GM21723 (cell line): ENCODE results near the gene KIF25.

ENCODE experiments used
- ATAC-seq: cut with Tn5 transposase; IDR thresholded peaks from one replicate; pipeline ENCODE4 v1.9.1; 2021; ENCODE audit warnings: mild to moderate bottlenecking, moderate library complexity; ENCODE audit not compliant: unreplicated experiment

The KIF25 gene

DNA sequence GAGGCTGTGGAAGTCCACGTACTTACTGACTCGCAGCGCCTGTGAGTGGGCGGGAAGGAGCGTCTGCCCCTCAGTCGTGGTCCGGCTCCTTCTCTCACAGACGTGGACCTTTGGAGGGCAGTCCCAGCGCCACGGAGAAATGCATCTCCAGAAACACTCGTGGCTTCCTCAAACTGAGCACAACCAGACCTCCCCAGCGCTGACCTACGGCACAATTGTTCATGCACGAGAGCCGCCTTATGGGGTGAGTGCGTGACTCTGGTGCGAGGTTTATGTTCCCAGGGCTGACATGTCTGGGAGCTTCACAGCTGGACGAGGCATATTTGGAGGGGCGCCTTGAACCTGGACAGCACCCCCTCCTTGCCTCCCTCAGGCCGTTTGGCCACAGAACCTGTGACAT lies 51.8 kb downstream of the KIF25 start:
- ATAC-seq = no peak

DNA sequence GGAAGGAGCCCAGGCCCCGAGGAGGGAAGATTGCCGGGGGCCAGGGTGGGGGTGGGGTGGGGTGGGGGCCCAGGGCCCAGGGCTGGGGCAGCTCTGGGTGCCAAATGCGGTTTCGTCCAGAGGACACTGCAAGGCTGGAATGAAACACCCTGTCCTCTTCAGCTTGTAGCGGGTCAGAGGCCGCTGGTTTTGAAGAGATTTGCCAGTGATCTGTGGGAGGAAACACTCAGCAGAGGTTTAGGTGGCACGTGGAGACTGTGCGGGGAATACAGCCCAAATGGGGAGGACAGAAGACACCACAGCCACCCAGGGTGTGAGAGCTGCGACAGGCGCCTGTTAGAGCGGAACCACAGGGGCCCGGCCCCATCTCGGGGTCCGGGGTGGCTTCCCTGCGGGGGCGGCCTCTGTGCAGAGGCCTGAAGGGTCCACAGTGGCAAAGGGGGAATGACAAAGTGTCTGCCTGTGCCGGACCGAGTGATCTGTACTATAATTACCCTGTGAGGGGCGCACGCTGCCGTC lies 52.3 kb downstream of the KIF25 start:
- ATAC-seq = no peak

DNA sequence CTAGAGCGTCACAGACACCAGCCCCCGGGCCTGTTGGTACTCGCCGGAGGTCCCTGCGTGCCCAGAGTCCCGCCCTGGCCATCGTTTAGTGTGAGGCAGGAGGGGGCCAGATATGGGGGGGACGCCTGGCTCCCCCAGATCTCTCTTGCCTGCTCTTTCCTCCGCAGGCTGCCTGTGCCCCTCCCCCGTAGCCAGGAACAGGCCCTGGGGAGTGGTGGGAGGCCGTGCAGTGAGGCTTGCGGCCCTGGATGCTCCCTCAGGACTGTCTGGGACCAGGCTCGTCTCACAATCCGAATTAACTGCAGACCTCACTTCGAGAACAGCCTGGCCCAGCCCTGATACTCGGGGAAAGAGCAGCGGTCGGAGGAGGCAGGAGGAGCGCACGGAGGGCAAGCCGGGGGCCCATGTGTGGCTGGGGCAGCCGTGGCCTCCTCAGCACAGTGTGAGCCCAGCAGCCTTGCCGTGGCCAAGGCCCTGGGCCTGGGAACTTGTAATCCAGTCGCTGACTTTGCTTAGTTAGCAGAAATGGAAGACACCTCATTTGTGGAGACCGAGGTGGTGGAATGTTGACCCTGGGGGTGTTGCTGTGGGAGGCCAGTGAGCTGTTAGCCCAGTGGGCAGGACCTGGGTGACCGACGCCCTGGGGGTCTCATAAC lies 52.9 kb downstream of the KIF25 start:
- ATAC-seq = no peak

DNA sequence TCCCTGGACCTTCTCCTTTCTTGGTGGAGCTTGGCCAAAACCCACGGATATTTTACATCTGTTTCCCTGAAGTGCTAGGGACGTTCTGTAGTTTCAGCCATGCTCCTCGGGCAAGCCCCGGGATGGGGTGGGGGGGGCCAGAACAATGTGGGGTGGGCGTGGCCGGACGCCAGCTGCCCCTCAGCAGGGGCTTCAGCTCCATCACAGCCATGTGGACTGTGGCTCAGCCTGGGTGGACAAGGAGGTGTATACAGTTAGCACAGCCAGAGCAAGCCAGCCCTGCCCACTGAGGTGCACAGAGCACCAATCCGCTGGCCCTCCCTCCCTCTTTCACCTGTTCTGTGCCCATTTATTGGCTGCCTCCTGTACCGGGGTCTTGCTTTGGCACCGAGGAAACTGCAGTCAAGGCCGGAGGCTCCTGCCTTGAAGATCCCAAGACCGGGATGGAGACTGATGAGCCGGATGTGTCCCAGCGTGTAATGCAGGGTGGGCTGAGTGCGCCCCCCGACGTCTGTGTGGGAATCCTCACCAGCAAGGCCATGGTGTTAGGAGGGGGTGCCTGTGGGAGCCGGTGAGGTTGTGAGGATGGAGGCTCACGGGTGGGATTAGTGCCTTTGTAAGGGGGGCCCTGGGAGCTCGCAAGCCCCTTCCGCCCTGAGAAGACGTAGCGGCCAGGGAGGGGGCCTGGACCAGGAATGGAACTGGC lies 53.6 kb downstream of the KIF25 start:
- no peak for ATAC-seq

DNA sequence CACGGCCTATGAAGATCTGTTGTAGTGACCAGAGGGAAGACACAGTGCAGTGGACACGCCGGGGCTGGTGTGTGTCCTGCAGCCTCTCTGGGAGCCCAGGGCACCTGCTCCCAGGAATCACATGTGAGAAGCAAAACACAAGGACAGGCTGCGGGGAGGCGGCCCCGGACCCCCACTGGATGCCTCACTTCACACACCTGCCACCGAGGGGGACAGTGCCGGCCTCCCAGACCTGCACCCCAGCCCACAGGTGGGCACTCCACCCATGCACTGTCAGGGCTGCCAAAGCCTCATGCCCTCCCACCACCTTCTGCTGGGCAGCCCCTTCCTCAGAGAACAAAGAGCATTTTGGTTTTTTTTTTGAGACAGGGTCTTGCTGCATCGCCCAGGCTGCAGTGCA lies 54.2 kb downstream of the KIF25 start:
- no peak for ATAC-seq

DNA sequence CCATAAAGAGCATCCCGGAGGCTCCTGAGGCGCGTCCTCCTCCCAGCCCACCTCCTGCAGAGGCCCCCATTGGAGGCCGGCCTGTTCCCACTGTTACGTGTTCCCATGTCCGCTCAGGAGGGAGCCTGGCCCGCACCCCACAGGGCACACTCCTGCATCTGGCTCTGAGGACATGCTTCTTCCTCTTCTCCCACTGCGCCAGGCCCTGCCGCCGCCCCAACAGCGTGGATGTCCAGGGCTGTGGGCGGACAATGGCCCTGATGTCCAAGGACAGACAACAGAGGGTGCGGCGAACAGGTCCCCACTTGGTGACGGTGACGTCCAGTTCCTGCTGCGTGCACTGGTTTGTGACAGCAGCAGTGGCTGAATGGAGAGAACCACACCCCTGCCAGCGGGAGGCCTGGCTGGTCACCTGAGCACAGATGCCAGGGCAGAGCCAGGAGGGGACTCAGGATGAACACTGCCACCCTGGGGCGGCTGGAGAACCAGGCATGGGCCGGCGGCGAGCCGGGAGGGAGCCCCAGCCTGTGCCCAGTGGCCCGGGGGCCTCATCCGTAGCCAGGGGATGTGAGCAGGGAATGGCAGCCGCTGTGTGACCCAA lies 54.9 kb downstream of the KIF25 start:
- no peak for ATAC-seq

DNA sequence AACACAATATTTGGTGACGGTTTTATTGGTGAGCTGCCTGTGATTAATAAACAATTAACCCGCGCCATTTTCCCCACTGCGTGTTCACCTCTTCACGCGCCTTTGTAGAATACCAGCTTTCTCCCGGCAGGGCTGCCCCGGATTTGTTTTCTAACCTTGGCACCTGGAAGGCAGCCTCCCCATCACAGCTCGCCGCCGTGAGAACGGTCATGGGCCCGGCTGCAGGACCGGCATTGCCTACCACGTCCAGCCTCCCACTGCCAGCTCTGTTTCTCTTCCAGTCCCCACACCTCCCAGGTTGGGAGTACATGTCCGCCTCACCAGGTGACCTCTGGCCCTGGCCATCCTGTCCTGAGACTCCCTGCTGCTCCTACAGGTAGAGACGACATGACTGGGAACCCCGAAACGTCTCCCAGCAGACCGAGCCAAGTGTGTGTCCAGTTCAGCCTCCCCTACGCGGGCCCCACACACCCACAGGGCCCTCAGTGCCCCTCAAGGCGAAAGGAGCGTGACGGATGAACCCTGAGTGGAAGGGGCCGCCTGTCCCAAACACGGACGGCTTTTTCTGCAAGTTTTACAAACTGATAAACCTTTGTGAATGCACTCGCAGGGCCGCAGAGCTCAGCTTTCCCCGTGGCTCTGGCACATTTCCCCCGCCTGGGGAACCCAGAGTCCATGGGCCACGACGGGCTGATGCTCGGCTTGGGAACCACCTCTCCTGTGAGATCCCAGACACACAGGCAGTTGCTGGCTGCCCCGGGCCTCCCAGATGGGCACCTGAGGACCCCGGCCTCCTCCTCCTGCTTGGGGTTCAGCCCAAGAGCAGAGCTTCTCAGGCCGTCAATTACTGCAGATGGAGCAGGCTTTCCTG lies 55.9 kb downstream of the KIF25 start:
- ATAC-seq = no peak

DNA sequence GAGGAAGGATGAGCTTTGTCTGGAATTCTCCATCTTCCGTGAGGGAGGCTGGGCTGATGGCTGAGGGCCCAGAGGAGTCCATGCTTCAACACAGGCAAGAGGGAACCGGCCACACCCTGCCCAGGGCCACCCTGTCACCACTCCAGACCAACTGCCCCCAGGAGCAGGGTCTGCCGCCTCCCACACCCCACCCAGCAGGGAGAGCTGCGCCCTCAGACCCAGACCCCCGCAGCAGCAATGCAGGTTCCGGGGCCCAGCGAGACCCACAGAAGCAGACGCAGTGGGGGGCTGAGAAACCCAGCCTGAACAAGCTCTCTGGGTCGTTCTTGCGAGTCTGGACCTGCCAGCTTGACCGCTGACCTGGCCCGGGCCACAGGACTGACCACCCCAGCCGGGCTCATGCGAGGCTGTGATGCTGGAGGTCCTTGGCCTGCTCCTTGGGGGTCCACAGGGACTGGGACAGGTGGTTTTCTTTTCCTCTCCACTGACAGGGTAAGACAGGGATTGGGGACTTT lies 56.5 kb downstream of the KIF25 start:
- ATAC-seq = no peak

DNA sequence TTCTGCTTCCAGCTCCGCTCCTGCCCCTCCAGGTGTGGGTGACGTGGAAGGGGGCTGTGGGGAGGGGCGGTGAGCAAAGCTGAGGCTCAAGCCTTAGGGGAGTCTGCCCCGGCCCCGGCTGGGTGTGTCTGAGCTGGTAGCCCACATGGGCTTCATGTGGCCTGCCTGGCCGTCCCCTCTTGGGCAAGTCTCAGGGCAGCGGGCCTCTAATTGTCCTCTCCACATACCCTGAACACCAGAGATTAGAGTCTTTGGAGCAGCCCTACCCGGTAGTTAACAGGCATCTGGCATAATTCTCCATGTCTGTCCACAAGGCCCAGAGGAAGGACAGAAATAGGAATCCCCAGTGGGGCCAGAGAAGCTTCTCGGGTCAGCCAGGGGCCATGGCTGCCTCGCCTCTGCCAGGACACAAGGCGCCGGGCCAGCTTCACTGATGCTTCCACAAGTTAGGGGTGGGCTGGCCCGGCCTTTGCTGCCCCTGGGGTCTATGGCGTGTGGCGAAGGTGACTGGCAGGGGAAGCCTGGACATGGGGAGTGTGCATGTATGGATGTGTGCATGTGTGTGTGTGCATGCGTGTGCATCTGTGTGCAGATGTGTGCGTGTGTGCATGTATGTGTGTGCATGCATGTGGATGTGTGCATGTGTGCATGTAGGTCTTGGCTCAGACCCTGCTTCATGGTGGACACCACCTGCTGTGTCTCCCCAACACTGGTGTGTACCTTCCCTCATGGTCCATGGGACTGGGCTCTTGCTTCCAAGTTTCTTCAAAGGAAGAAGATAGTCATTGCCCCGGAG lies 57.5 kb downstream of the KIF25 start:
- no peak for ATAC-seq

DNA sequence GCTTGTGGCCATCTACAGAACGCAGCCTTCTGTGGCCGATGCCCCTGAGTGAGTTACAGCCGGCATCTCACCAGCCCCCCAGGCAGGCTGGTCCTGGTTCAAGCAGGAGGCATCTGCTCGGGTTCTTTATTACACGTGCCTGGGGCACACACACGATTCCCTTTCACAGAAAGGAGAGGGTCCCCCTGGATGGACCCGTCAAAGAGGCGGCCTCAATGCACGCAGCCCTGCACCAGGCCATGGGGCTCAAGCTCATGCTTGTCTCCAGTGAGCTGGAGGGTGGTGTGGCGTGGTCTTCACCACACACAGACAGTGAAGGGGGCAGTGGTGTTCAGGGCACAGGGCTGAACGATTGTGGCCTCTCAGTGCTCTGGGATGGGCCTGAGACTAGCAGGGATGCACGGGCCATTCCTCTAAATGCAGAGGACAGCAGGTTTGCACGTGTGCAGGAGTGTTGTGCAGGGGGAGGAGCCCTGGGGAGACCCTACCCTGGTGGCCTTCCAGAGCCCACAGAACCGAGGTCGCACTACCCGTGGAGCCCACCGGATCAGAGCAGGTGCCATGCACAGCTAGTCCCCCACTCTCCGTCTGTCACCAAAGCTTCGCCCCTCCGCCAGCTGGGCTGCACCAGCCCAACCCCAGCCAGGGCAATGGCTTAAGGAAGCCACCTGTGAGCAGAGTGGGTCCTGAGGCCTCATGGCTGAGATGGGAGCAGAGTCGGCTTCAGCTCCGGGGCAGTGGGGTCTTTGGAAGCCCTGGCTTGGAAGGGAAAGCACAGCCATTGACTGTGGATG lies 58.4 kb downstream of the KIF25 start:
- ATAC-seq = no peak

DNA sequence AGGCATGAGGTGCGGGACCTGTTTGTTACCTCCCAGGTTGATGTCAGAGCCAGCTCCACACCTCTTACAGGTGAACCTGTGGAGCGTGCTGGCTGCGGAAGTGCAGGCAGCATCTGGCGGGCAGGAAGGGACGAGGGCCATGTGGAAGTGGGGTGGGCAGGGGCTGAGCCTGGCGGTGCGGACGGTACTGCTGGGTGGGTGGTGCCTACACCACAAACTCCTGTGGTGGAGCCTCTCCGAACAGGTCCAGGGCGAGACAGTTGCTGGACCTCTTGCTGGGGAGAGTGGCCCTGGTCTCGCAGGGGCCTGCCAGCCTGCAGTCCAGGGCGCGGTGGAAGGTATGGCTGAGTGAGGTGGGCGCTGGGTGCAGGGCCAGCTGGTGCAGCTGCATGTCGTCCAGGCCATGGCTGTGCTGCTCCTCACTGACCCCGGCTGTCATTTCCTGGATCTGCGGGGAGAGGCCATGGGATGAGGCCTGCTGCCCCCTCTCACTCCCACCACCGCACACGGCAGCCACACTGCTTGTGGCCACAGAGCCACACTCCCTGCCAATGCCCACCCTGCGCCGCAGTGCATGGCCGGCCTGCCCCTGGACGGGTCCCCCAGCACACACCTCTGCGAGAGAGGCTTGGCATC lies 59.5 kb downstream of the KIF25 start:
- ATAC-seq = no peak

DNA sequence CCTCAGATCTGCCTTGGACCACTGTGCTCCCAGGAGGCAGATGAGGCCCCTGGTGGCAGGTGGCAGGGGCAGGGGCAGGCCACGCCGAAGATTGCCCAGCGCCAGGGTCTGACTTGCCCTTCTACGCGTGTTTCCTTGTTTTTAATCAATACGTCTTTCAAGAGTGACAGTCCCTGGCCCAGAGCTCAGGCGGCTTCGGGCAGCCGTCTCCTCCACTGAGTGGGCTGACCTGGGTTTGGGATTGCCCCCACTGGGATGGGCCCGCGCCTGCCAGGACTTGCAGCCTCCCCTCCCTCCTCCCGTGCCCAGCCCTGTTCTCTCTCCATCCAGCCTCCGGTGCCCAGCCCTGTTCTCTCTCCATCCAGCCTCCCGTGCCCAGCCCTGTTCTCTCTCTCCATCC lies 60.4 kb downstream of the KIF25 start:
- ATAC-seq = no peak

DNA sequence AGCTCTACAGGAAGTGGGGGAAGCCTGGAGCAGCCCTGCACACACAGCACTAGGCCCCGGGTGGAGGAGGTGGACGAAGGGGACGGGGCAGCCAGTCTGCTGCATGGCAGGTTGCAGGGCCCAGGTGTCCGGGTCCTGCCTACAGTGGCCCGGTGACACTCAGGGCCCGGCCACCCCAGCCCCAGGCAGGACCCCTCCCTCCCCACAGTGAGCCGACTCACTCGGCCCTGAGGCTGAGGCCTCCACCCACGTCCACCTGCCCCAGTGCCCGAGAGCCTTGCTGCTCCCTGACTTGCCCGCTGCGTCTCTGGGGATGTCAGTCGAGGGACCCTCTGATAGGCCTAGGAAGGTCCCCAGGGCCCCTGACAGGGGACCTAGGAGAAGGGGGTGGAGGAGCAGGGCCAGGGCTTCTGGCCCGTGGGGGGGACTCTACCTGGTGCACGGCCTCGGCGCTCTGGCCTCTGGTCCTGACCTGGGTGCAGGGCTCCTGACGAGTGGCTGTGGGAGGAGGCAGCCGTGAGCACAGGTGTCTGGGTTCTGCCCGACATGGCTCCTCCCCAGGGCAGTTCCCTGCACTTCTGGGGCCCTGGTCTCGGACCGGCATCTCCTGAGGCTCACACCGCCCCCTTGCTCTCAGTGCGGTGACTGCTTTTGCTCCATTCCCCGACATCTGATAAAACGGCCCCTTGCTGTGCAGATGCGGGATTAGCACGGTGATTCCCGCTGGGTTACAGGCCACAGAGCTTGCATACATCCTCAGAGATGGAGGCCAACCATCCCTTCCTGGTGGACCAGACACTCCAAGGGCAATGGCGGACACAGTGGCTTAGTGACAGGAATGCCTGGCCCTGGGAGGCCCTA lies 61.5 kb downstream of the KIF25 start:
- no peak for ATAC-seq

DNA sequence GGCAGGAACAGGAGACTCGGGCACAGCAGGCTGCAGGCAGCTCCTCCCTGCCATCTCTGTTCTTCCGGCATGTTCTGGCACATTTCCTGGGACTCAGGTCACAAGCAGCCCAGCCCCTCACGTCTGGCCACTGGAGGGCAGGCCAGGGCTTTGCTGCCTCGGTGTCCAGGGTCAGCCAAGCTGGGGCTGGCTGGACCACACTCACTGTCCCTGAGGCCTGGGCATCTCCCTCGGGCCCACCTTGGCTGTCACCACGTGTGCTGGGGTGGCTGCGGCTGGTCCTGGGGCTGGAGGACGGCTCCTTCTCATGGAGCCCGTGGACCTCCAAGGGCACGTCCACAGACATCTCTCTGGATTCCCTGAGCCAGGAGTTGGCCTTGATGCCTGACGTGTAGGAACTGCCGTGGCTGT lies 63.1 kb downstream of the KIF25 start:
- ATAC-seq = no peak

DNA sequence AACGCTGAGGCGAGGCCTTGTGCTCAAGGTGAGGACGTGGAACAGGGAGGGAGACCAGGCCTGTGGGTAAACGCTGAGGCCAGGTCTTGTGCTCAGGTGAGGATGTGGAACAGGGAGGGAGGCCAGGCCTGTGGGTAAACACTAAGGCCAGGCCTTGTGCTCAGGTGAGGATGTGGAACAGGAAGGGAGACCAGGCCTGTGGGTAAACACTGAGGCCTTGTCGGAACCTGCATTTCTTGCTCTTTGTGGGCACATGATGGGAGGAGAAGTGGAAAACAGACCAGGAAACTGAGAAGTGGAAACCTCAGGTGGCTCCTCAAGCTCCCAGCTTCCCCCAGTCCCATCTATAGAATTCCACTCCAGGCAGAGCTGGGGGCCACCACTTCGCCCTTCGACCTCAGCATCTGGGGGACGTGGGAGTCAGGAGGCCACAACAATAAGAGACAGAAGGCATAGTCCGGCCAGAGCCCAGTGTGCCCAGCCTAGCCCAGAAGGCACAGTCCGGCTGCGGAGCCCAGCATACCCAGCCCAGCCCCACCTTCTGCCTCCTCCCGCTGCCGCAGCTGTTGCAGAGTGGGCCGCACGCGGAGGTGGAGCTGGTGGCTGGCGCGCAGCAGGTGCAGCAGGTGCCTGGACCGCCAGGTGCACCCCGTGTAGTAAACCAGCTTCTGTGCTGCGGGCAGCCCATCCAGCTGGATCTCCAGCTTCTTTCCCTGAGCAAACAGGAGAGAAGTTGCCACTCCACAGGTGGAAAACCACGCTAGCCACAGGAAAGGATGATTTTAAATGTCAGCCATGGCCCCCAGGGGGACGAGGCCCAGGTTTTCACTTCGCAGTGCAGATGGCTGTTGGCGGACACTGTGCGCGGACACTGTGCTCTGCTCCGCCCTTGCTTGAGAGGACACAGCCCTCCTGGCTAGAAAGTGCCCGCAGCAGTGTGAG lies 64.1 kb downstream of the KIF25 start:
- no peak for ATAC-seq

DNA sequence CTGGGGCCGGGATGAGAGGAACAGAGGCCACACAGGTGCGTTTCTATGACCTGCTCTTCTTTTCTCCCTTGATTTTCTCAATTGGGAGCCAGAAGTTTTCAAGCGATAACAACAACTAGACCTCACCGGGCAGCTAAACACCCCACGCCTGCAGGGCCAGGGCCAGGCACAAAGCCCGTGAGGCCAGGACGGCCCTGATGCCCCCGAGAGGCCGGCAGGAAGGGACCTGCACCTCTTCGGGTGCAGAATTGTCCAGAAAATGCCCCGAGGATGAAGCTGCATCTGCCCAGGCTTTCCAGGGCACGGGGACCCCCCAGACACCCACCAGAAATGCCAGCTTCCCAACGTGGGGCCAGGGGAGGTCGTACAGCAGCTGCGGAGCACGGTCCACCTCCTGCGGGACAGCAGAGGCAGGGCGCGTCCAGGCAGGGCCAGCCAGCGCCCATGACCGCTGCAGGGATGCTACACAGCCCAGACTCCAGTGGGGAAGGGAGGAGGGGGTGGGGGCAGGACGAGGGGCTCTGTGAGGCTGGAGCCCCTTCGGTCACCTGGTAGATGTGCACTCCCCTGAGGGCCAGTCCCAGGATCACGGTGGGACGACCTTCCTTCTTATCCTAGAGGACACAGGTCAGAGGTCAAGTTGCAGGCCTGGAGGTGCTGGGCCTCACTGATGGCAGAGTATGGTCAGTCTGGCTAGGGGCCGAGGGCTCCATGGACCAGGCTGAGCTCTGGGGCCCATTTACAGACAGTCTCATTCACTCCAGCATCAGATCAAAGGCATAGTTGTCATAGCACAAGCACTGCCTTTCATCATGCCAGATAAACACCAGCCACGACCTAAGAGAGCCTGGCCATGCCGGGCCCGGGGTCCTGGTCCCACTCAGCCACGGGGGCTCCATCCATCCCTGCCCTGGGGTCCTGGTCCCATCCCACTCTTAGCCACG lies 65.1 kb downstream of the KIF25 start:
- no peak for ATAC-seq
